Measurements from ENCODE around the gene ANXA7. TPM values are rescaled to one million over a fixed set of nuclear protein-coding genes. Genes with fewer than 3 reads are reported as not detected.

Gene ANXA7
- total RNA-seq, 2 experiments from 2014 or later = 77.7 to 79.6 TPM

DNA sequence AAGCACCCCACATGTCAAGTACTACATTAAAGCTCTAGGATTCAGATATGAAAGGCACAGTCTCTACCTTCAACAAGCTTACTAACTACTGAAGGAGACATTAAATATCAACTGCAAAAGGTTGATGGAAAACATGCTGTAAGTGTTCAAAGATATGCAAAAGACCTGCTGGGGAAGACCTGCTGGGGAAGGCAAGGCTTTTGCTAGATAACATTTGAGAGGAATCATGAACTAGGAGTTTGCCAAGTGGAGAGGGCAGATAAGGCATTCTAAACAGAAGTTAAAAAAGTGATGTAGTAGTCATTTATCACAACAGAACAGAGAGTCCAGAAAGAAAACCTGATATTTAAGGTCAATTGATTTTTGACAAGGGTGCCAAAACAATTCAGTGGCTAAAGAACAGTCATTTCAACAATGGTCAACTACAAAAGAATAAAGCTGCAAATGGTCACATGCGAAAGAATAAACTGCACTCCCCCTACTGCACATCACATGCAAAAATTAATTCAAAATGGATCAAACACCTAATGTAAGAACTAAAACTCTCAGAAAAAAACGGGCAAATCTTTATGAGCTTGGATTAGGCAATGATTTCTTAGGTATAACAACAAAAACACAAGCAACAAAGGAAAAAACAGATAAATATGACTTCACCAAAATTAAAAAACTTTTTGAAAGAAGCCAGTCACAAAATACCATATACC is 42.5 kb upstream of the ANXA7 start:
- CTCF ChIA-PET = no interaction called here
- Mint-ChIP-seq H3K4me3 (no peak overlapping the region), H3K36me3 (ENCODE audit: low read depth) (peaks cover 54% of the 10 kb centered on the region)

DNA sequence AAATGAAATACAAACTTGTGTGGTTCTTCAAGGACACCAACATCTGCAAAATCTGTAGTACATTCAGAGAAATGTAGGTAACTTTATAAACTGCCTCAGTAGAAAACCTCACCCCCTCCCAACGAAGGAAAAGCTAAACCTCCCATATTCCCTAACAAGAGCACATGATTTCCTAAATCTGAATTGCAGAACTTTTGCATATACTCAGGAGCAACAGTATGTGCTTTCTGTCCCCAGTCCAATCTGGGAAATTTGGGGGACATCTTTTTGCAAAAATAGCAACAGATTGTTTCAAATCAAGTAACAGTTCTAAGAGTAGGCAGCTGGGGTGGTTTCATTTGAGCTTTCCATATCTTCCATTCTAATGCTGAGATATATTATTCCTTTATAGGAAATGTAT is 35.3 kb upstream of the ANXA7 start:
- Mint-ChIP-seq H3K9me3 (no peaks in the 10 kb centered on the region), H3K36me3 (ENCODE audit: low read depth) (peaks cover 64% of the 10 kb centered on the region), H3K4me3 (no peak overlapping the region), H3K4me1 (ENCODE audit: low read depth) (no peaks in the 10 kb centered on the region), H3K27me3 (no peaks in the 10 kb centered on the region), H3K27ac (no peak overlapping the region)
- TF ChIP-seq, protein P1, sequence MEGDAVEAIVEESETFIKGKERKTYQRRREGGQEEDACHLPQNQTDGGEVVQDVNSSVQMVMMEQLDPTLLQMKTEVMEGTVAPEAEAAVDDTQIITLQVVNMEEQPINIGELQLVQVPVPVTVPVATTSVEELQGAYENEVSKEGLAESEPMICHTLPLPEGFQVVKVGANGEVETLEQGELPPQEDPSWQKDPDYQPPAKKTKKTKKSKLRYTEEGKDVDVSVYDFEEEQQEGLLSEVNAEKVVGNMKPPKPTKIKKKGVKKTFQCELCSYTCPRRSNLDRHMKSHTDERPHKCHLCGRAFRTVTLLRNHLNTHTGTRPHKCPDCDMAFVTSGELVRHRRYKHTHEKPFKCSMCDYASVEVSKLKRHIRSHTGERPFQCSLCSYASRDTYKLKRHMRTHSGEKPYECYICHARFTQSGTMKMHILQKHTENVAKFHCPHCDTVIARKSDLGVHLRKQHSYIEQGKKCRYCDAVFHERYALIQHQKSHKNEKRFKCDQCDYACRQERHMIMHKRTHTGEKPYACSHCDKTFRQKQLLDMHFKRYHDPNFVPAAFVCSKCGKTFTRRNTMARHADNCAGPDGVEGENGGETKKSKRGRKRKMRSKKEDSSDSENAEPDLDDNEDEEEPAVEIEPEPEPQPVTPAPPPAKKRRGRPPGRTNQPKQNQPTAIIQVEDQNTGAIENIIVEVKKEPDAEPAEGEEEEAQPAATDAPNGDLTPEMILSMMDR (IDR thresholded peaks at IDR 0.05) = no peak
- ChIA-PET CTCF (no interaction called here), POLR2A (no interaction called here)
- intact Hi-C loops (cut with DNase I, micrococcal nuclease) = no loop called here
- Histone ChIP-seq H3K36me3 (ENCODE audit: insufficient read depth, low read length) (peaks cover 30% of the 10 kb centered on the region), H3K27ac (ENCODE audit: low read depth in 1 of 2, low read length in 2 of 2) (no peak overlapping the region), H3K27me3 (ENCODE audit: control insufficient read depth in 1 of 2, insufficient read depth in 2 of 2, low read length in 2 of 2) (no peaks in the 10 kb centered on the region), H3K4me1 (ENCODE audit: insufficient read depth, low read length) (no peaks in the 10 kb centered on the region), H3K9me3 (ENCODE audit: control insufficient read depth in 1 of 2, insufficient read depth in 1 of 2, low read length in 2 of 2) (no peaks in the 10 kb centered on the region), H3K4me3 (ENCODE audit: low read length) (no peak overlapping the region)
- DNase-seq (no peak), ATAC-seq (ENCODE audit: poor library complexity) (no peak)

More for the DNA sequence above, 42.5 kb upstream of the ANXA7 start:
- POLR2A ChIA-PET = no interaction called here
- Mint-ChIP-seq H3K27me3 (no peaks in the 10 kb centered on the region), H3K4me1 (ENCODE audit: low read depth) (no peaks in the 10 kb centered on the region), H3K27ac (no peak overlapping the region), H3K9me3 (no peaks in the 10 kb centered on the region)
- Histone ChIP-seq H3K36me3 (ENCODE audit: insufficient read depth, low read length) (peaks cover 20% of the 10 kb centered on the region), H3K9me3 (ENCODE audit: control insufficient read depth in 1 of 2, insufficient read depth in 1 of 2, low read length in 2 of 2) (no peaks in the 10 kb centered on the region), H3K27me3 (ENCODE audit: control insufficient read depth in 1 of 2, insufficient read depth in 2 of 2, low read length in 2 of 2) (no peaks in the 10 kb centered on the region), H3K27ac (ENCODE audit: low read depth in 1 of 2, low read length in 2 of 2) (no peak overlapping the region), H3K4me1 (ENCODE audit: insufficient read depth, low read length) (no peaks in the 10 kb centered on the region), H3K4me3 (ENCODE audit: low read length) (no peak overlapping the region)
- no peak for ATAC-seq (ENCODE audit: poor library complexity)
- intact Hi-C loops (cut with DNase I, micrococcal nuclease) = no loop called here
- DNase-seq = no peak
- TF ChIP-seq, protein P1 (IDR thresholded peaks at IDR 0.05) = no peak

DNA sequence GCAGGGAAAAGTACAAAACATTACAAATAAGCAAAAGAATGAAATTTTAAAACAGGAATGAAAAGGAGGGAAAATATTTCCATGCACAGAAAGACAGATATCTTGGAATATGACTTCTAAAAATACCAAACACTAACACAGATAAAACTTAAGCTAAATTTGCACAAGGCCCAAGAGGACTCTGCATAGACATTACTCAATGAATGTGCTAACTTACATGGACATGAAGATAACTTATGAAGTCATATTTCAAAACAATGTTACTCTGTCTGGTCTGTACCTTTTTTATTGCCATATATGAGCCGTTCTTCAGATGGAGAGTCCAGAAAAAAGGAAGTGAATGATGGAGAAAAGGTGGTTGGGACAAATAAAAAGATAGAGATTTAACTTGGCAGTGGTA is 34.5 kb upstream of the ANXA7 start:
- DNase-seq (no peak), ATAC-seq (ENCODE audit: poor library complexity) (no peak)
- no peaks in the 10 kb centered on the region for H3K4me1 Mint-ChIP-seq (ENCODE audit: low read depth)
- H3K4me3 ChIP-seq (ENCODE audit: low read length) = no peak overlapping the region
- H3K36me3 Mint-ChIP-seq (ENCODE audit: low read depth) = peaks cover 63% of the 10 kb centered on the region
- peaks cover 33% of the 10 kb centered on the region for H3K36me3 ChIP-seq (ENCODE audit: insufficient read depth, low read length)
- CTCF ChIA-PET = no interaction called here
- no peaks in the 10 kb centered on the region for H3K9me3 ChIP-seq (ENCODE audit: control insufficient read depth in 1 of 2, insufficient read depth in 1 of 2, low read length in 2 of 2)
- no peak overlapping the region for H3K27ac Mint-ChIP-seq
- TF ChIP-seq, protein P1 (IDR thresholded peaks at IDR 0.05) = no peak
- H3K27me3 Mint-ChIP-seq = no peaks in the 10 kb centered on the region
- H3K4me1 ChIP-seq (ENCODE audit: insufficient read depth, low read length) = no peaks in the 10 kb centered on the region
- no peaks in the 10 kb centered on the region for H3K9me3 Mint-ChIP-seq
- intact Hi-C loops (cut with DNase I, micrococcal nuclease) = no loop called here
- H3K27me3 ChIP-seq (ENCODE audit: control insufficient read depth in 1 of 2, insufficient read depth in 2 of 2, low read length in 2 of 2) = no peaks in the 10 kb centered on the region
- no peak overlapping the region for H3K4me3 Mint-ChIP-seq
- POLR2A ChIA-PET = no interaction called here
- H3K27ac ChIP-seq (ENCODE audit: low read depth in 1 of 2, low read length in 2 of 2) = no peak overlapping the region
